Measurements from ENCODE around the gene RNU11.
"Not testable (repeated sequence)": the region's sequence is repeated elsewhere in the genome, so short reads cannot be mapped to it uniquely, and the experiment has no call there.

RNU11 gene

GRCh38 chr1:28648474-28649198, at the start of gene RNU11:
Gene RNU11, plus strand, starts transcription at chr1:28648600.
- DNase-seq, result peak; percentile 83

GRCh38 chr1:28601696-28602095, 46.7 kb upstream of the RNU11 start:
- no peak for DNase-seq

- peak; percentile 29 for DNase-seq
Observed at GRCh38 chr1:28602536-28603439, 45.6 kb upstream of the RNU11 start.

GRCh38 chr1:28604411-28604810, 44.0 kb upstream of the RNU11 start:
- DNase-seq, result no peak

GRCh38 chr1:28604962-28605361, 43.4 kb upstream of the RNU11 start:
- DNase-seq, result no peak

GRCh38 chr1:28606771-28607170, 41.6 kb upstream of the RNU11 start:
- DNase-seq, result no peak

- no peak for DNase-seq
Observed at GRCh38 chr1:28613175-28613574, 35.2 kb upstream of the RNU11 start.

GRCh38 chr1:28631713-28632112, 16.7 kb upstream of the RNU11 start:
- no peak for DNase-seq

- no peak for DNase-seq
Observed at GRCh38 chr1:28632560-28632959, 15.8 kb upstream of the RNU11 start.

GRCh38 chr1:28640766-28641165, 7.6 kb upstream of the RNU11 start:
- DNase-seq, result peak; percentile 25

- no peak for DNase-seq
Observed at GRCh38 chr1:28642056-28642846, 6.1 kb upstream of the RNU11 start.

- DNase-seq, result peak; percentile 90
Observed at GRCh38 chr1:28642847-28643635, 5.4 kb upstream of the RNU11 start, which contains the start of gene TAF12. Gene TAF12, minus strand, starts transcription at chr1:28643067. Its CDS starts 20,986 bp downstream, at chr1:28622081.

GRCh38 chr1:28644494-28644893, 3.9 kb upstream of the RNU11 start:
- DNase-seq, result no peak

- not testable (repeated sequence) for DNase-seq
Observed at GRCh38 chr1:28645406-28645805, 3.0 kb upstream of the RNU11 start.

- no peak for DNase-seq
Observed at GRCh38 chr1:28646040-28646439, 2.4 kb upstream of the RNU11 start.

- peak; percentile 88 for DNase-seq
Observed at GRCh38 chr1:28648008-28648473, 359 bp upstream of the RNU11 start.

- not testable (repeated sequence) for DNase-seq
Observed at GRCh38 chr1:28653063-28653462, 4.7 kb downstream of the RNU11 start.

- not testable (repeated sequence) for DNase-seq
Observed at GRCh38 chr1:28653870-28654269, 5.5 kb downstream of the RNU11 start.

- not testable (repeated sequence) for DNase-seq
Observed at GRCh38 chr1:28655448-28656311, 7.3 kb downstream of the RNU11 start.

GRCh38 chr1:28656335-28656734, 7.9 kb downstream of the RNU11 start:
- no peak for DNase-seq

GRCh38 chr1:28663871-28664470, 15.6 kb downstream of the RNU11 start:
- DNase-seq, result no peak
